GM19025 (cell line): ENCODE data around the gene GPR31.
A peak's percentile ranks its signal among the peaks of the same experiment; 100 is the strongest.
"Not testable (repeated sequence)": the region's sequence is repeated elsewhere in the genome, so short reads cannot be mapped to it uniquely, and the experiment has no call there.

Source experiments
- ATAC-seq: cut with Tn5 transposase; IDR thresholded peaks from one replicate; pipeline ENCODE4 v1.9.1; 2021; ENCODE audit warnings: mild to moderate bottlenecking, low read depth, moderate library complexity; ENCODE audit not compliant: unreplicated experiment

The GPR31 gene

GRCh38 chr6:167168296-167168695 is 10.5 kb upstream of the GPR31 start:
- not testable (repeated sequence) for ATAC-seq

- not testable (repeated sequence) for ATAC-seq
Measured at GRCh38 chr6:167167699-167168098, 9.9 kb upstream of the GPR31 start.

DNA sequence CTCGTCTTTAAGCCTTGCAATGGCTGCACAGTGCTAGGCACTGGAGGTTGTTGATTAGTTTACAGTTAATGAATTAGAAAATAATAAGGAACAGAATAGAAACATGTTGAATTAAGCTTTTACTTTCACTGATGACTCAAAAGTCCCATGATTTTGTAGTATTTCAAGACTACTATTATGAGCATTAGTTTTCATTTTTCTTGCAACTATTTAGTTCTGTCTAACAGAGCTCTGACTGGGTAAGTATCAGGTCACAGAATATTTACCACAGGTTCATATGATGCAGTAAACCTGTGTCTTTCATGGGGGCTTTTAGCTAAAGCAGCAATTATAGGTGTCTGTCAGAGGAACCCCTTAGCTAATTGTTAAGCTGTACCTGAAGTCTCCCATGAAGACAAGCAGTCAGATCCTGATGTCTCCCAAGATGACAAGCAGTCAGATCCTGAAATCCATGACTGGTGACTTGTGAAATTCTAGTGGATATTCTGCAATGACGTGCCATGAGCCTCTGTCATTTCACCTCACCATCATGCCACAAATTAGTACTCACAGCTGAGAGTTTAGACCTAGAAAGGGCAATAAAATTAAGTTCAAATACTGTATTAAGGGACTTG is 8.2 kb upstream of the GPR31 start:
- ATAC-seq: no peak

GRCh38 chr6:167164261-167164660 is 6.5 kb upstream of the GPR31 start:
- ATAC-seq: no peak

GRCh38 chr6:167163476-167164011 is 5.8 kb upstream of the GPR31 start:
- no peak for ATAC-seq

DNA sequence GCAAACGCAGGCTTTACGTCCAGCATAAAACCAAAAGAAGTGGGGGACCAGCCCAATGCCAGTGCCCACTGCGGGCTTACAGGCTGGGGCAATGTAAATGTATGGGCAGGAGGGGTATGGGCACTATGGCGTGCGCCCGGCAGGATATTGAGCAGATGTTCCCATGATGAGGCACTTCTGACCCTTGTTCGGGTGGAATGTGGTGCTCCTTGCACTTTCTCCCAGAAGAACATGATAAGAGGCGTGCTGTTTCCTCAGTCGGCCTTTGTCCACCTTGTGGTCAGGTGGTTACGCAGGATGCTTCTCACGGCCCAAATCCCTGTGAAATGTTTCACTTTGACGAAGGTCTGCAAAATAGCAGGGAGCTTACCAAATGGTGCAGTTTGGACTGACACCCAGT is 4.8 kb upstream of the GPR31 start:
- ATAC-seq: no peak

DNA sequence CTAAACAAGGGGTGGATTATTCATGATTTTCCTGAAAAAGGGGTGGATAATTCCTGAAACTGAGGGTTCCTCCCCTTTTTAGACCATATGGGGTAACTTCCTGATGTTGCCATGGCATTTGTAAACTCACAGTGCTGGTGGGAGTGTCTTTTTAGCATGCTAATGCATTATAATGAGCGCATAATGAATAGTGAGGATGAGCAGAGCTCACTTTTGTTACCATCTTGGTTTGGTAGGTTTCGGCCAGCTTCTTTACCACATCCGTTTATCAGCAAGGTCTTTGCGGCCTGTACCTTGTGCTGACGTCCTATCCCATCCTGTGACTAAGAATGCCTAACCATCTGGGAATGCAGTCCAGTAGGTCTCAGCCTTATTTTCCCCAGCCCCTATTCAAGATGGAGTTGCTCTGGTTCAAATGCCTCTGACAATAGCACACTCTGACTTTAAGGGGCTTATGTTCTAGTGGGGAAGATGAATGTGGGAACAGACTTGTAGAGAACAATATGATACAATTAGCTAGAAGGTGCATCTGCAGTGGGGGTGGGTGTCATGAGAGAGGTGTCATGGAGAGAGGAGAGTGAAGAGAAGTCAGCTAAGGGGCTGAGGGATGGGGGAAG is 4.2 kb upstream of the GPR31 start:
- ATAC-seq: no peak

- no peak for ATAC-seq
Measured at GRCh38 chr6:167157414-167157813, 366 bp downstream of the GPR31 start.

DNA sequence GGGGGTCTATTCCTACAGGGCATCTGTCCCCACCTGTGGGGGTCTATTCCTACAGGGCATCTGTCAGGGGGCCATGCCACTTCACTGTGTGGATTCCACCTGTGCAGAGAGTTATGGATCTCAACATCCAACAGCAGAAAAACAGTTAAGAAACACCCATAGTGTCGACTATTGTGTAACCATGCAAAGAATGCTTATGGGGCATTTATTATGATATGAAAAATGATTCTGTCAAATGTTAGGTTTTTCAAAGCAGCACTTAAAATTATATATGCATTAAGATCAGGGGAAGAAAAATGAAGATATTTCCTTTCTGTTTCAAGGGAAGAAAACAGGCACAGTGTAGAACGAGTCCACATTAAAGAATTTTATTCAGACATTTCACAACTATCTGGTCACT is 2.9 kb downstream of the GPR31 start:
- no peak for ATAC-seq

- no peak for ATAC-seq
Measured at GRCh38 chr6:167154291-167154690, 3.5 kb downstream of the GPR31 start.

GRCh38 chr6:167153521-167153959 is 4.2 kb downstream of the GPR31 start:
- peak; percentile 66 for ATAC-seq

DNA sequence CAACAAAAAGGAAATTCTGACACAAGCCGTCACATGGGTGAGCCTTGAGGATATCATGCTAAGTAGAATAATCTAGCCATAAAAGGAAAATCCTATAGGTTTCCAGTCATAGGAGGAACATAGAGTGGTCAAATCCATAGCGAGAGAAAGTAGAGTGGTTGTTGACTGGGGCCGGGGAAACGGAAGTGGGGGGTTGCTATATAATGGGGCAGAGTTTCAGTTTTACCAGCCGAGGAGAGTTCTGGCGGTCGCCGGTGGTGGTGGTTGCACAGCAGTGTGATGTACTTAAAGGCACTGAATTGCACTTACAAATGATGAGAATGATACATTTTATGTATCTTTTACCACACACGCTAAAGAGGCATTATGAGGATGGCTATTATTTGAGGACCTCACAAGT is 4.9 kb downstream of the GPR31 start:
- ATAC-seq: peak; percentile 34

DNA sequence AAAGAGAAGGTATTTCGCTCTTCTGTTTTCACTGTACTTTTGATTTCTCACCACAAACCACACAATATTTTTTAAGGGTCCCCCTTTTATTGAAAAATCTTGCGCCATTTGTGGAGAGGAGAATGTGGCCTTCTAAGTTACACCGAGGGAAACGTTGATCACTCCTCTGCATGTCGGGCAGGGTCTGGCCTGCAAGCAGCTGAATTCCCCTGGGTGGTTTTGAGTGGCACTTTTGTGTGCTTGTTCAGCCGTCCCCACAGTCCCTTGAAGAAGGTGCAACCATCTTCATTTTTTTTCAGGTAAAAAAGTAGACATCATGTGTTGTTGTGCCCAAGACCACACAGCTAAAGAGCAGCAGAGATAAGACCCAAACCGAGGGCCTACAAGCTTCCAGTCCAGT is 6.1 kb downstream of the GPR31 start:
- ATAC-seq: no peak

DNA sequence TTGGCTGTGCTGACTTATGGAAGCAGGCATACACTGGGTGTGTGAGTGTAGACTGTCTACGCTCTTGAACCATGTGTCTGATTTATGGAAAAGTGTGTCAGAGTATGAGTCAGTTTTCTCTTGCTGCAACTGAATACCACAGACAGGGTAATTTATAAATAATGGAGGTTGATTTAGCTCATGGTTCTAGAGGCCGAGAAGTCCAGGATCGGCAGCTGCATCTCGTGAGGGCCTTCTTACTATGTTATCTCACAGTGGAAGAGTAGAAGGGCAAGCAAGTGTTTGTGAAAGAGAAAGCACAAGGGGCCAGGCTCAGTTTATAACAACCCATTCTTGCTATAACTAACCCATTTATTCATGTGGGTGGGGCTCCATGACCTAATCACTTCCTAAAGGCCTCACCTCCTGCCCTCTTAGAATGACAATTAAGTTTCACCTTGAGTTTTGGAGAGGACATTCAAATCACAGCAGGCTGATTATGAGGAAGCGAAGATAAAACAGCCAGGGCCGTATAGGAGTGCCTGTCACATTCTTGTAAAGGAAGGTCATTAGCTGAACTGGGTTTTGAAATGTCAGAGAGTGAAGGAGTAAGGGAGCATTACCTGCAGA is 6.7 kb downstream of the GPR31 start:
- peak; percentile 39 for ATAC-seq

GRCh38 chr6:167148997-167149396 is 8.8 kb downstream of the GPR31 start:
- no peak for ATAC-seq

DNA sequence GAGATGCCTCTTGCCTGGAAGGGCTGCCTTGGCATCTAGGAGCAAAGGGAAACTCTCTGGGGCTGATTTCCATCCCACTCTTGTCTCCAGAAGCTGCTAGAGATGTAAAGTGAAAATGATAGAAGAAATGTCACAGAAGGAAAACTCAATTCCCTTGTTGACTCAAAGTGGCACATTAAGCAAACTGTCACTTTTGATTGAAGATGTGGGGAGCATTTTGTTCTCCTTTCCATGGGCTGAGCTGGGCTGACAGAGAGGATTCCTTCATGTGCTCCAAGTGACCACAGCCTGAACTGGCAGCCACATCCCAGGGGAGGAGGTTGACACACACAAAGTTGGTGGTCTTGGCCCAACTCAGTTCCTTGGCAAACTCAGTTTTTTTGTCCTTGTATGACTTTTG is 9.8 kb downstream of the GPR31 start:
- ATAC-seq: no peak

GRCh38 chr6:167146977-167147376 is 10.8 kb downstream of the GPR31 start:
- no peak for ATAC-seq

DNA sequence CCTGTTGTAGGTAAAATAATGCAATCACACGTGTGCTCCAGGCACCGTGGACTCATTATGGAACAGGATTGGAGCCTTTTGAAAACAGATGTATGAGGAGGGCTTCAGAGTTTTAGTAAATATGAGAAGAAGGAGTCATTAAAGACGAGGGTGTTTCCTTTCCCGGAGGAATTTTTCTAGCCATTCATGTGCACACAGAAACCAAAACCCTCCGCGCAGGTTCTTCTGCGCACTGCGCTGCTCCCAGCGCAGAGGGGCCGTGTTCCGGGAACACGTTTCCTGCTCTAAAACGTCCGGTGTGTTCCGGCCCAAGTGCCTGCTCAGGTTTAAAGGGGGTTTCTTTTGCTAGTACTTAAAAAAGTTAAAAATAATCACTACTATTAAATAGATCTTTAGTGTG is 11.6 kb downstream of the GPR31 start:
- no peak for ATAC-seq

GRCh38 chr6:167145461-167145860 is 12.3 kb downstream of the GPR31 start:
- no peak for ATAC-seq

DNA sequence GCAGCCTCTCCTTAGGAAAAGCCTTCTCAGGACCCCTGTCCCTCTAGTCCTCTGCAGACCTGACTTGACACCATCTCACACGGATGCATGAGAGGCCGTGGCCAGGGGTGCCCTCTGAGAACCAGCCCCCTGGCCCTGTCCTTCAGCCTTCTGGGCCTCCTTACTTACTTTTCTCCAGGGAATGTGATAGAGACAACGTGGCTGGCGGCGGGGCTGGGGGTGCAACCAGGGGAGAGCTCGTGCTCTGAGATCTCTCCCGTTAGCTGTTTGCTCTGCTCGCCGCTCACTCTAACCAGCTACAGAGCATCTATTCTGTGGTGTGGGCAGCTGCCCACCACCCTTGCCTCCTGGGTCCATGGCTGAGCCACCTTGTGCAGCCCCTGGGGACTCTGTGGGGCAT is 14.7 kb downstream of the GPR31 start:
- ATAC-seq: no peak

DNA sequence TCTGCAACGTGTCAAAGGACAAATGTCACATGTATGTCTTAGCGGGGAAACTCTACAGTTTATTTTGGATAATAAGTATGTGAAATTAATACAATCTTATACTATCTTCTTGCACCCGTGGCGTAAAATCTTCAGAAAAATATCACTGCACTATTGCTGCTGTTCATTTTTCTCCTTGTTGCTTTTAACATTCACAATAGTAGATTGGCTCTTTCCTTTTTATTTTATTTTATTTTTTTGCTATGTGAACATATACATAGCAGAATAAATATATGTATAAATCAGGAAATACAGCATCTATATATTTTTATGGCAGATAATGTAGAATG is 15.4 kb downstream of the GPR31 start:
- no peak for ATAC-seq
